ENCODE results near the gene NEUROD4. TPM values are rescaled to one million over a fixed set of nuclear protein-coding genes. Genes with fewer than 3 reads are reported as not detected.
A peak's percentile ranks its signal among the peaks of the same experiment; 100 is the strongest.
"Not testable (repeated sequence)": the region's sequence is repeated elsewhere in the genome, so short reads cannot be mapped to it uniquely, and the experiment has no call there.

The NEUROD4 gene
- total RNA-seq, 6 experiments from 2014 or later, result not detected

- no peaks in the 10 kb centered on the region for H3K36me3 ChIP-seq
- intact Hi-C loops (cut with DNase I), result no loop called here
- TF ChIP-seq POLR2A (IDR thresholded peaks at IDR 0.05) (no peak), CTCF (IDR thresholded peaks at IDR 0.05) (no peak)
- H3K9me3 ChIP-seq, result no peaks in the 10 kb centered on the region
- H3K4me3 ChIP-seq, result no peak overlapping the region
- H3K27ac ChIP-seq, result no peak overlapping the region
- H3K27me3 ChIP-seq, result no peaks in the 10 kb centered on the region
- no peak for ATAC-seq
- WGBS (ENCODE audit: insufficient coverage, low coverage, low lambda C conversion rate, missing lambda C conversion rate), result 43% methylated on average over 2 of the region's 2 CpGs
- DNase-seq, result no peak
- no peaks in the 10 kb centered on the region for H3K4me1 ChIP-seq
Measured at GRCh38 chr12:54983536-54984101, 36.2 kb upstream of the NEUROD4 start.

GRCh38 chr12:54984658-54985376, 35.0 kb upstream of the NEUROD4 start, which contains the start of gene TESPA1:
TESPA1 (minus strand) TSS chr12:54984762; CDS start chr12:54974562, 10,200 bp downstream.
- no peak within 1 kb of the TSS for H3K27ac ChIP-seq
- WGBS (ENCODE audit: insufficient coverage, low coverage, low lambda C conversion rate, missing lambda C conversion rate), result 23% methylated on average over 10 of the region's 12 CpGs
- H3K4me3 ChIP-seq, result no peak within 1 kb of the TSS
- H3K36me3 ChIP-seq, result no peaks in the 10 kb centered on the region
- ATAC-seq, result peak; percentile 67 to 79 (median 79)
- DNase-seq, result peak; percentile 49 to 68 (median 59)
- intact Hi-C loops (cut with DNase I), result no loop called here
- H3K4me1 ChIP-seq, result no peaks in the 10 kb centered on the region
- no peak for TF ChIP-seq CTCF (IDR thresholded peaks at IDR 0.05)
- no peaks in the 10 kb centered on the region for H3K9me3 ChIP-seq
- H3K27me3 ChIP-seq, result no peaks in the 10 kb centered on the region

- H3K4me1 ChIP-seq; H3K9me3 ChIP-seq; ATAC-seq; H3K27me3 ChIP-seq; DNase-seq; H3K4me3 ChIP-seq; H3K36me3 ChIP-seq; intact Hi-C loops (cut with DNase I); H3K27ac ChIP-seq: not testable (repeated sequence)
- WGBS (ENCODE audit: insufficient coverage, low coverage, low lambda C conversion rate, missing lambda C conversion rate), result 70% methylated on average over 3 of the region's 3 CpGs
Measured at GRCh38 chr12:54986773-54987172, 33.0 kb upstream of the NEUROD4 start.

- DNase-seq (no peak), ATAC-seq (no peak)
- 57% methylated on average over 4 of the region's 4 CpGs for WGBS (ENCODE audit: insufficient coverage, low coverage, low lambda C conversion rate, missing lambda C conversion rate)
- Histone ChIP-seq H3K4me3 (no peak overlapping the region), H3K27me3 (no peaks in the 10 kb centered on the region), H3K4me1 (no peaks in the 10 kb centered on the region), H3K27ac (no peak overlapping the region), H3K36me3 (no peaks in the 10 kb centered on the region), H3K9me3 (no peaks in the 10 kb centered on the region)
- TF ChIP-seq CTCF (IDR thresholded peaks at IDR 0.05) (no peak), POLR2A (IDR thresholded peaks at IDR 0.05) (no peak)
- intact Hi-C loops (cut with DNase I), result no loop called here
Measured at GRCh38 chr12:54987611-54988231, 32.1 kb upstream of the NEUROD4 start.
